DND-41 (cell line): ENCODE results near the gene EHMT1.

Experiments used
- CTCF ChIP-seq: IDR thresholded peaks from 2 replicates; pipeline ENCODE4 v1.5.1; 2012; ENCODE audit warnings: borderline replicate concordance, low read length, moderate library complexity, mild to moderate bottlenecking; ENCODE audit not compliant: poor library complexity, severe bottlenecking; ENCODE audit errors: extremely low read depth
- EZH2 ChIP-seq: IDR thresholded peaks from 3 replicates; pipeline ENCODE4 v1.6.1; 2012; ENCODE audit warnings: borderline replicate concordance, low read depth, mild to moderate bottlenecking, moderate library complexity, low read length, inconsistent platforms; ENCODE audit not compliant: severe bottlenecking

- no peak for TF ChIP-seq CTCF
- no peak for TF ChIP-seq EZH2
Measured at GRCh38 chr9:137755261-137755927, 136.6 kb downstream of the EHMT1 start.
